Omental fat pad (tissue), 4 donors: Measurements from ENCODE around the gene DPP8. TPM values are rescaled to one million over a fixed set of nuclear protein-coding genes. Genes with fewer than 3 reads are reported as not detected.

Experiments used
- ATAC-seq: fragments of 150-250 bp; one replicate; pipeline ENCODE4 v1.9.1; 2016; ENCODE audit warnings: mild to moderate bottlenecking, moderate library complexity; ENCODE audit not compliant: low FRiP score
- DNase-seq: peaks from one replicate; pipeline ENCODE4 v3.0.0-alpha.2; 2019; ENCODE audit warnings: low spot score
- CTCF ChIP-seq, 3 donors: fragments of 450-650 bp; IDR thresholded peaks; one replicate each; pipeline ENCODE4 v1.5.1; 2016 to 2017; ENCODE audit warnings: antibody characterized with exemption in 3 of 3, mild to moderate bottlenecking in 3 of 3, moderate library complexity in 2 of 3
- total RNA-seq, 4 donors: library from RNA; depleted of rRNA; stranded (reverse); fragments of >200 nt; gene quantifications; one replicate each; pipeline ENCODE4 v1.1.0, GENCODE V29; 2016

The DPP8 gene
- total RNA-seq, 4 donors from 2014 or later = 25.1 to 53.3 (median 29.6) TPM

- ATAC-seq (no peak), DNase-seq (no peak)
- no peak for TF ChIP-seq CTCF (IDR thresholded peaks at IDR 0.05)
Observed at GRCh38 chr15:65412556-65412955, 104.9 kb downstream of the DPP8 start.

- TF ChIP-seq CTCF (IDR thresholded peaks at IDR 0.05) = no peak
- no peak for DNase-seq
Observed at GRCh38 chr15:65411465-65412071, 105.9 kb downstream of the DPP8 start.

GRCh38 chr15:65410972-65411371 is 106.5 kb downstream of the DPP8 start:
- no peak for TF ChIP-seq CTCF (IDR thresholded peaks at IDR 0.05)
- no peak for DNase-seq
- no peak for ATAC-seq

More at GRCh38 chr15:65411465-65412071, 105.9 kb downstream of the DPP8 start:
- ATAC-seq = no peak

GRCh38 chr15:65410036-65410435 is 107.5 kb downstream of the DPP8 start:
- DNase-seq (no peak), ATAC-seq (no peak)
- TF ChIP-seq CTCF (IDR thresholded peaks at IDR 0.05) = no peak

- DNase-seq = no peak
- TF ChIP-seq CTCF (IDR thresholded peaks at IDR 0.05) = no peak
- no peak for ATAC-seq
Observed at GRCh38 chr15:65409036-65409631, 108.4 kb downstream of the DPP8 start.

- ATAC-seq (no peak), DNase-seq (no peak)
- TF ChIP-seq CTCF (IDR thresholded peaks at IDR 0.05) = no peak
Observed at GRCh38 chr15:65408324-65409035, 109.0 kb downstream of the DPP8 start.
